Dermis blood vessel endothelial cell (primary cell): Measurements from ENCODE around the gene CASKIN1. TPM values are rescaled to one million over a fixed set of nuclear protein-coding genes. Genes with fewer than 3 reads are reported as not detected.
"Not testable (repeated sequence)": the region's sequence is repeated elsewhere in the genome, so short reads cannot be mapped to it uniquely, and the experiment has no call there.

Experiments used
- DNase-seq: peaks from one replicate; pipeline ENCODE4 v3.0.0; 2010
- total RNA-seq: library from RNA; depleted of rRNA; stranded (reverse); fragments of >200 nt; gene quantifications from 2 replicates; pipeline ENCODE4 v1.2.3, GENCODE V29; 2014

The CASKIN1 gene
- total RNA-seq, 1 donor from 2014 or later, result 0.17 TPM

GRCh38 chr16:2209258-2210008 is 13.0 kb upstream of the CASKIN1 start:
- DNase-seq, result no peak

DNA sequence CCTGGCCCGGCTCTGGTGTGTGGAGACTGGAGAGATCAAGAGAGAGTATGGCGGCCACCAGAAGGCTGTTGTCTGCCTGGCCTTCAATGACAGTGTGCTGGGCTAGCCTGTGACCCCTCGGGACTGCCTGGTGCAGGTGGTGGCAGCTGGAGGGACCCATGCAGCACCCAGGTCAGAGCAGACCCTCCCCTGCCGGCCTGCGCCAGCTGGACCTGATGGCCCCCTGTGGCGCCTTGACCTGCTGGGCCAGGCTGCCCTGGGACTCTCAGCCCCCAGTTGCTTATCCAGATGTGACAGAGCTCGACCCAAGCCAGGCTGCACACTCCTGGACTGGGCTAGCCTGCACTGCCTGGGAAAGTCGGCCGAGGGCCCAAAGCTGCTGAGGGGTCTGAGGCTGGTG is 12.4 kb upstream of the CASKIN1 start:
- DNase-seq, result no peak

- no peak for DNase-seq
Measured at GRCh38 chr16:2208308-2208707, 11.9 kb upstream of the CASKIN1 start.

- DNase-seq, result no peak
Measured at GRCh38 chr16:2207872-2208271, 11.5 kb upstream of the CASKIN1 start.

GRCh38 chr16:2206780-2207433 is 10.5 kb upstream of the CASKIN1 start:
- DNase-seq, result no peak

GRCh38 chr16:2206420-2206779 is 10.0 kb upstream of the CASKIN1 start:
- no peak for DNase-seq

DNA sequence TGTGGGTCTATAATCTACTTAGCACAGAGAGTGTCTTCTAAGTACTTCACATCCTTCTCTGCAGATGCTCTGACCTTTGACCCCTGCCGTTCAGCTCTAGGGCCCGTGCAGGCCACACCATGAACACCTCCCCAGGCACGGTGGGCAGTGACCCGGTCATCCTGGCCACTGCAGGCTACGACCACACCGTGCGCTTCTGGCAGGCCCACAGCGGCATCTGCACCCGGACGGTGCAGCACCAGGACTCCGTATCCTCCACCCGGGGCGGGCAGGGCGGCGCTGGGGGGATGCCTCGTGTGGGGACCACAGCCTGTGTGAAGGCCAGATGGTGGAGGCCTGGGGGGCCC is 9.5 kb upstream of the CASKIN1 start:
- no peak for DNase-seq

DNA sequence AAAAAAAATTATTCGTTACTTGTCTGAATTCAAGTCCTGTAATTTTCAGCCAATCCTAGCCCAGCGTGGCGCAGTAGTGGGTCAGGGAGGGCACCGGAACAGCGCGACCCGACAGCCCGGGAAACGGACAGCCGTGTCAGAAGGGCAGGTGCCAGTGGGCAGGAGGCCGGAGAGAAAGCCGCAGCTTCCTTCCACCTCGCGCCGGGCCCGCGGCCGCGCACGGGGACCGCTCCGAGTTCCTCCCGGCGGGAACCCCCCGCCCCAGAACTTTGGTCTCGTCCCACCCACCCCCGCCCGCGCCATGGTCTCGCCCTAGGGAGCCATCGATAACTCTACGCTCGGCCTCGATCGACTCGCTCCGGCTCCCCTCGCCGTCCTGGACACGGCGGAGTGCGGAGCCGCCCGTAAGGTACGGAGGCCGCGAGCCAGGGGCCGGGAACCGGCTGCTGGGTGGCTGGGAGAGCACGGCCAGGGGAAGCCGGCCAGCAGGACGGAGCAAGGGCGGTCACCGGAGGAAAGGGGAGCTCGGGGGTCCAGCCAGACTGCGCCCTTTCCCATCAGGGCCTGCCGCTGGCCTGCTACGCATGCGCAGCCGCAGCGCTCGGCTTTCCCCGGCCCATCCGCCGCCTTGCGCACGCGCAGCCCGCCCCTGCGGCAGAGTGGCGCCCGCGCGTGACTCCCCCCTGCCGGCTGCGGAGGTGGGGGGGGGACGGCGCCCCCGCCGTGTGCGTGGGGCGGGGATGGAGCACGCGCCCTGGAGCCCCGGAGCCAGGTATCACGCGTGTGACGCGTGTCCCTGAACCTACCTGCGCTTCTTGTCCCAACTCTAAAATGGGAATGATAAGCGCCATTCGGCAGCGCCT is 8.9 kb upstream of the CASKIN1 start, which contains the start of gene MLST8:
TSS of gene MLST8 (plus strand) at position 351 of the 863 bp plus-strand sequence. CDS start 632 bp downstream, outside the sequence.
- peak; percentile 90 for DNase-seq

DNA sequence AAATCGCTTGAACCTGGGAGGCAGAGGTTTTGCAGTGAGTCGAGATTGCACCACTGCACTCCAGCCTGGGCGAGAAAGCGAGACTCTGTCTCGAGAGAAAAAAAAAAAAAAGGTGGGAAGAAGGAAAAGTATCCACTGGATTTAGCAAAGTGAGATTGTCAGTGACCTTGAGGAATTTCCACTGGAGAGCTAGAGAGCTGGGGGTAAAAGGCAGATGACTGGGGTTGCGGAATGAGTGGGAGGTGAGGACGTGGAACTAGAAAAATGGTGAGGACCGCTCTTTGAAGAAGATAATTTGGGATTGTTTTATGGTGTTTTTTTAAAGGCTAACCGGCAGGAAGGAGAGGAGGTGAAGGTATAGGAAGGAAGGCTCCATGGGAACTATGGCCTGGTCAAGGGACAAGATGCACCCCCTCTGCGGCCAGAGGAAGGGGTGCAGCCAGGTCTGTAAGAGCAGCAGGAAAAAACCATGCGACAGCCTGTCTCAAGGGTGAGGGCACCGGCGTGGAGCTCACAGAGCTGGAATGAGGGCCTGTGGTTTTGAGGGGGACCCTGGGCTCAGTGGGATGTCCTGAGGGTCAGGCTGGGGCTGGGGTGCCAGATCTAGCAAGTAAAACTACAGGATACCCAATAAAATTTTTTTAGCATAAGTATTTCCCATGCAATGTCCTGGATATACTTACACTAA is 8.2 kb upstream of the CASKIN1 start:
- no peak for DNase-seq

DNA sequence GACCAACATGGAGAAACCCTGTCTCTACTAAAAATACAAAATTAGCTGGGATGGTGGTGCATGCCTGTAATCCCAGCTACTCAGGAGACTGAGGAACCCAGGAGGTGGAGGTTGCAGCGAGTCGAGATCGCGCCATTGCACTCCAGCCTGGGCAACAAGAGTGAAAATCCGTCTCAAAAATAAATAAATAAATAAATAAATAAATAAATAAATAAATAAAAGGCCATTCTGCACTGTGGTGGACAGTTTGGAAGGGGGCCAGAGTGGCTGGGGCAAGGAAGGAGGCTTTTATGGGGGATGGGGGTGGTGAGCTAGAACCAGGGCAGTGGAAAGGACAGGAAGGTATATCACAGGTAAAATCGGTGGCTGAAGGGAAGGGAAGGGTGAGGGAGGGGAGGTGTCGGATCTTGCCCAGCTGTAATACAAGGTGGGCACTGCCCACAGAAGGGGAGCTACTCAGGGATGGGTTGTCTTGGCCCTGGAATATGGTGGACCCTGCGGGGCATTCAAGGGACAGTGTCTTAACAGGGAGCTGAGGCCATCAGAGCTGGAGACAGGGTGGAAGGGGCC is 6.8 kb upstream of the CASKIN1 start:
- DNase-seq, result not testable (repeated sequence)

- DNase-seq, result no peak
Measured at GRCh38 chr16:2200313-2200712, 3.9 kb upstream of the CASKIN1 start.

- DNase-seq, result no peak
Measured at GRCh38 chr16:2199621-2200139, 3.3 kb upstream of the CASKIN1 start.

DNA sequence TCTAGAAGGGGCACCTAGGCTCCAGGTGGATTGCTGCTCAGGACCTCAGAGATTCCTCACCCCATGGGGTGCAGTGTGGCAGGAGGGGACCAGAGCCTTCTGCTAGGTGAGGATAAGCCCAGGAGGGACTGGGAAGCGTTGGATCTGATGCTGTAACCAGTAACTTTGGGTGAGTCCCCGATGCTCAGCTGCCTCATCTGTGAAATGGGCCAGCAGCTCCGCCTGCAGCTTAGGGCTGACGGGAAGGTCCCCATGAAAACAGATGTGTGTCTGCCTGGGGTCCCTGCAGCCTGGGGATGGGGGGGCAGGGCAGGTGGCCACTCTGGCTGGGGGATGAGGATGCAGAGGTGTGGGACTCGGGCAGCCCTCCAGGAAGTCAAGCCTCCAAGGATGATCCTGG is 2.7 kb upstream of the CASKIN1 start:
- no peak for DNase-seq

GRCh38 chr16:2198283-2198682 is 1.9 kb upstream of the CASKIN1 start:
- no peak for DNase-seq

GRCh38 chr16:2197765-2198164 is 1.4 kb upstream of the CASKIN1 start:
- no peak for DNase-seq

DNA sequence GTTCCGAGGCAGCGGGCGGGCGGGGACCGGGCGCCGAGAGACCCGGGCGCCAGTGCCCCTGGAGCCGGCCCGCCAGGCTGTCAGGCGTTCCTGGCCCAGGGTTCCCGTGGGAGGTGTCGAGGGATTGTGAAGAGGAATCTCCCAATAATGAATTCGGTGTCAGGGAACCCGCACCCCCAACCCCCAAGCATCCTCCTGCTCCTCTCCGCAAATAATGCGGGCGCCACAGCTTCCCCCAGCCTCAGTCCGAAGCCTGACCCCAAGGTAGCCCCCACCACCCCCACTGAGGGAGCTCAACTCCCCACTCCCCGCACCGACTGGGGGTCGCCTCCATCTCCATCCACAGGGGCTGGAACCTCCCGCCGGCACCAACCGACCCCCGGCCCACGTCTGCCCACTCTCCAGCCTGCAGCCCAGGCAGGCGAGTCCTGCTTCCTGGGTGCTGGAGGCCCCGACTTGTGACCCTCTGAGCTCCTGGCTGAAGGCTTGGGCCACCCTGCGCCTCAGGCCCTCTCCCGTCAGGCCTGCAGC is 641 bp upstream of the CASKIN1 start:
- no peak for DNase-seq

DNA sequence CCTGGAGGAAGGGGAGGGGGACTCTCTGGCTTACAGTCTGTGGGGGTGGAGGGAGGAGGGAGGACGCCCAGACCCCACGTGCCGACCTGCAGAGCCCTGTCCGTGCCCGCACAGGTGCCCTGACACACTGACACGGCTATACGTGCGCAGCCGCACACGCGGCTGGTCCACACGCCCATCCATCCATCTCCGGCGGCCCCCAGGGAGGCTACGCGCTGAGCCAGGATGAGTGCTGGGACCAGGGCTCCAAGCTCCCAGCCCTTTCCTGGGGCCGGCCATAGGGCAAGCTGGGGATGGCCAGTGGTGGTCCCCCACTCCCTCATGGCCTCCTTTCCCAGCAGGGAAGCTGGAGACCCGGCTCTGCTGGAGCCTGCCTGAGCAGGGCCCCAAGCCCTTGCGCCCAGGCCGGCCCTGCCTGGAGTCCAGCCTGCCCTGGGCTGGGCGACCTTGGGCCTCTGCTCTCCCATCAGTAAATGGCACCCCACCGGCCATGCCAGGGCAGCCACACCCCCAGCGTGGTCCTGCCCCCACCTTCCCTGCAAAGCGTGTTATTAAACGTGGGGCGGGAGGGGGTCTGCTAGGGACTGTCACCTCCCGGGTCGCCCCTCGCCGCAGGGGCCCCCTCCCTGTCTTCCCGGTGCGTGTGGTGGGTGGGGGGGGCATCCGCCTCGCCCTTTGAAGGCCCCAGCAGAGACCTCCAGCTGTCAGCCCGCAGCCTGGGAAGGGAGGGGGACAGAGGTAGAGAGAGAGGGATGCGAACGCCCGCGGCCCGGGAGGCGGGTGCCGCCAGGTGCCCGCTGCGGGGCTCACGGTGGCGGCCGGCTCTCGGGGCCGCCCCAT is 863 bp downstream of the CASKIN1 start:
- no peak for DNase-seq

DNA sequence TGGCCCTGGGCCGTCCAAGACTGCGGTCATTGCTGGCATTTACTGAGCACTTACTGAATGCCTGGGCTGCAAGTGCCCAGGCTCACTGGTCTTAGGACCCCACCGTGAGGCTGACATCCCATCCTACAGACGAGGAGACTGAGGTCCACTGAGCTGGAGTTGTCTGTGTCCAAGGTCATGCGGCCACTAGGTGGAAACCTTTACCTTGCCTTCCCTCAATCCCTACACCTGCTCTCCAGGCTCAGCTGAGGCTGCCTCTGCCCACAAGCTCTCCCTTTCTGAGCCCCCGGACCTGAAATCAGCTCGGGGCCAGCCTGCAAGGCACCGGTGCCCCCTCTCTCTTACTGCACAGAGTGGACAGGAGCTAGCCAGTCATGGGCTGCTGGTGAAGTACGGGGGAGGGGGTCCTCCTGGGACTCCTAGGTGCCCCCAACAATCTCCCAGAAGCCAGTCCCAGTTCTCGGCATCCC is 1.5 kb downstream of the CASKIN1 start:
- DNase-seq, result peak; percentile 69

DNA sequence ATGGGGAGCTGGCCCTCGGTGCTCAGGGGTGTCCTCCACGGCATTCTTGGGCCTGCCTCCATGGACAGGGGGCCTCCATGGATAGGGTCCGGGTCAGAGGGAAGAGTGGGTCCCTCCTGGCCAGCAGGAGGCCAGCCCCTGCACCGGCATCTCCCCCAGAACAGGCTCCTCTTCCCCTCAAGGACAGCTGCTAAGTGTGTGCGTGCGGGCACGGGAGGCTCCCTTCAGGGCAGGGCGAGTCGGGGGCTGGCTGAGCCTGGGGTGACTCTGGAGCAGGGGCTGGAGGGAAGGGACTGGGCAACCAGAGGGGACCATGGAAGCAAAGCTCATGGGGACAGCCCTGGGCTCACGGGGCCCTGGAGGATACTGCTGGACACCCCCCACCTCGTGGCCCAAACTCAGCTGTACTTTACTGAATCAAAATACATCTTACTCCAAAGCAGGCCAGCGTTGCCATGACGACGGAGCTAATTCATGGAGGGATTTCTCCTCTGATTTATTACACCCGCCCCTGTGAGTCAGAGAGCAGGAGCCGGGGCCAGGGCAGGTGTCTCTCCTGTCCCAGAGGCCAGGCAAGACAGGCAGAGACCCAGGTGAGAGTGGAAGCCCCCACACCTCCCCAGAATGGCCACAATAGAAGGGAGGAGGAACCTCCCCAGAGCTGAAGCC is 2.1 kb downstream of the CASKIN1 start:
- DNase-seq, result peak; percentile 23

DNA sequence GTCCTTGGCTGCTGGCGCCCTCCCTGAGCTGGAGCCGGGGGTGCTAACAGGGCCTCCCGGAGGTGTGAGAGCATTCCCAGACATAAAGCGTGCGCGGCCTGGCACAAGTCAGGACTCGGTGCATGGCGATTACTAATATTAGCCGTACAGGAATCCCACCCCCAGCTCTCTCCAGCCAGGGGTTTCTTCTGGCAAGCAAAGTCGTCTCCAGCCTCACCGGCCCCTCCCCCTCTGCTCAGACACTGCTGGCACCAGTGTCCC is 5.0 kb downstream of the CASKIN1 start:
- no peak for DNase-seq
